GM21528 (cell line): ENCODE results near the gene SLC27A5.
"Not testable (repeated sequence)": the region's sequence is repeated elsewhere in the genome, so short reads cannot be mapped to it uniquely, and the experiment has no call there.

ENCODE experiments used
- ATAC-seq: cut with Tn5 transposase; IDR thresholded peaks from one replicate; pipeline ENCODE4 v1.9.1; 2021; ENCODE audit warnings: mild to moderate bottlenecking, moderate library complexity; ENCODE audit not compliant: unreplicated experiment, low FRiP score

SLC27A5 gene

DNA sequence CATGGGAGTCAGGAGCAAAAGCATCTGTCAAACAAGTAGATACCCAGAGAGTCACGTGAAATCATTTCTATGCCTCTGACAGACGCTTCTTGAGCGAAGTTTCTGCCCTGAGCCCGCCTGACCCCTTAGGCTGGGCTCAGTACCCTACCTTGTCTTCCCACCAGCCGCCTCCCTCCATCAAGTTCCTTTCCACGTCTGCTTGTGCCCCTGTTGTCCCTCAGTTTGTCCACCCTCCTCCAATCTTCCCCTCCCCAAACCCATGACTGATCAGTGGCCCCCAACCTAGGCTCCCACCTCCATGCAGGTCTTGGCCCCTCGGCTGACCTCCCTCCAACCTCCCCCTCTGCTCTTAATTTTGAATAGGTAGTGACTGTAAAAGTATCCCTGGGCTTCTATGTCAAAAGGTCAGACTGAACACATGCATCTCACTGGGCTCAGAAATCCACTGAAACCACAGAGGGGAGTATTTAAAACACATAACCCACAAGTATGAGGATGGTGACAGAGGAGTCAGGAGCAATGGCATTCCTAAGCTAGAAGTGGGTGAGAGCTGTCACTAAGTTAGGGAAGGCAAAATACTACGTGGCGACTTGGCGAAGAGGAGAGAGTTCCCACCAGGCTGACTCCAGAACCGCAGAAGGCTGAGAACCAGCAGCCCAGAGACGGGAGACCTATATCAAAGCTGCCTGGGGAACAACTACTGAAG, 37.3 kb downstream of the SLC27A5 start:
- ATAC-seq = no peak

DNA sequence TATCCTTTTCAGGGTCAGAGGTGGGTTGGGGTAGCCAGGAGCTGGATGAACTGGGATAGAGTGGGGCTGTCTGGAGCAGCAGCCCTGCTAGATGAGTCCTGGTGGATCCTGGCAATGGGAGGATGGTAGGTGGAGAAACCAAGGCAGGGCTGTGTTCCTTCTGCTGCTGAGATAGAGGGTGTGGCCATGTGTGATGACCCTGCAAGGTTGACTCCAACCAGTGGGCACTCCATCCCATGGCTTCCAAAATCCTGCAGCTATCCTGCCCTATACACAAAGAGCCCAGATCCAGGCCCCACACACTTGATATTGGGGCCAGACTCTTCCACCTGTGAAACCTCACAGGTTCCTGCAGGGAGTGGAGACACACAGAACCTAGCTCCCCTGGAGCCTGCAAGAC, 38.0 kb downstream of the SLC27A5 start:
- ATAC-seq = no peak

DNA sequence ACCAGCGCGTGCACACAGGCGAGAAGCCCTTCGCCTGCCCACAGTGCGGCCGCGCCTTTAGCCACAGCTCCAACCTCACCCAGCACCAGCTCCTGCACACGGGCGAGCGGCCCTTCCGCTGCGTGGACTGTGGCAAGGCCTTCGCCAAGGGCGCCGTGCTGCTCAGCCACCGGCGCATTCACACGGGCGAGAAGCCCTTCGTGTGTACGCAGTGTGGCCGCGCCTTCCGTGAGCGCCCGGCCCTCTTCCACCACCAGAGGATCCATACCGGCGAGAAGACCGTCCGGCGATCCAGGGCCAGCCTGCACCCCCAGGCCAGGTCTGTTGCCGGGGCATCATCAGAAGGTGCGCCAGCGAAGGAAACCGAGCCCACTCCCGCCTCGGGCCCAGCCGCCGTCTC, 40.1 kb downstream of the SLC27A5 start:
- no peak for ATAC-seq

- ATAC-seq = not testable (repeated sequence)
Observed at GRCh38 chr19:58470837-58471543, 40.8 kb downstream of the SLC27A5 start.

GRCh38 chr19:58469241-58470013, 42.4 kb downstream of the SLC27A5 start:
- ATAC-seq = no peak

- no peak for ATAC-seq
Observed at GRCh38 chr19:58468216-58468839, 43.5 kb downstream of the SLC27A5 start.

GRCh38 chr19:58466760-58467589, 44.8 kb downstream of the SLC27A5 start, which contains the start of gene ZNF324:
Gene ZNF324, plus strand, starts transcription at chr19:58467080. Its CDS starts 2,106 bp downstream, at chr19:58469186.
- peak; percentile 76 for ATAC-seq

- peak; percentile 4 for ATAC-seq
Observed at GRCh38 chr19:58466089-58466759, 45.6 kb downstream of the SLC27A5 start.

DNA sequence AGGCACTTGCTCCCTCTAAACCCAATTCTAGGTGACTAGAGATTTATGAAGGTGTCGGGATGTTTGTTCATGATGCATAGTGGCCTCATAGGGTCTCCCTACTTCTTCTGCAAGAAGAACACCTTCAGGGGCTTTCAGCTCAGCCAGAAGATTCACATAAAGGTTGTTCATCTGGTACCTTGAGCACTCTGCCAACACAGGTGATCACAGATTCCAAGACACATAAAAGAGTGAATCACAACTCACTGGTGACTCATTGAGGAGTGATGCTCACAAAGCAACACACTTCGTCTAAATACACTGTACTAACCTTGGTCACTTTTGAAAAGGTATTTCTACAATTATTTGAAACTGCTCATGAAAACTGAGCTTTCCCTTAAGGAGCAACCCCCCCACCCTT, 51.8 kb downstream of the SLC27A5 start:
- no peak for ATAC-seq

DNA sequence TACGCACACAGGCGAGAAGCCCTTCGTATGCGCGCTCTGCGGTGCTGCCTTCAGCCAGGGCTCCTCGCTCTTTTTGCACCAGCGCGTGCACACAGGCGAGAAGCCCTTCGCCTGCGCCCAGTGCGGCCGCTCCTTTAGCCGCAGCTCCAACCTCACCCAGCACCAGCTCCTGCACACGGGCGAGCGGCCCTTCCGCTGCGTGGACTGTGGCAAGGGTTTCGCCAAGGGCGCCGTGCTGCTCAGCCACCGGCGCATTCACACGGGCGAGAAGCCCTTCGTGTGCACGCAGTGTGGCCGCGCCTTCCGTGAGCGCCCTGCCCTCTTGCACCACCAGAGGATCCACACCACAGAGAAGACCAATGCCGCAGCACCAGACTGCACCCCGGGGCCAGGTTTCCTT, 55.7 kb downstream of the SLC27A5 start:
- ATAC-seq = no peak

DNA sequence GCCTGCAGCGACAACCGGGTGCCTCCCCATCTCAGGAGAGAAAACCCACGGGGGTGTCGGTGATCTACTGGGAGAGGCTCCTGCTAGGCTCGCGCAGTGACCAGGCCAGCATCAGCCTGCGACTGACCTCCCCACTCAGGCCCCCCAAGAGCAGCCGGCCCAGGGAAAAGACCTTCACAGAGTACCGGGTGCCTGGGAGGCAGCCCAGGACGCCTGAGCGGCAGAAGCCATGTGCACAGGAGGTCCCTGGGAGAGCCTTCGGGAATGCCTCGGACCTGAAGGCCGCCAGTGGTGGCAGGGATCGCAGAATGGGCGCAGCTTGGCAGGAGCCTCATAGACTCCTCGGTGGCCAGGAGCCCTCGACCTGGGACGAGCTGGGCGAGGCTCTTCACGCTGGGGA, 56.5 kb downstream of the SLC27A5 start:
- ATAC-seq = no peak

- ATAC-seq = no peak
Observed at GRCh38 chr19:58453743-58454142, 58.0 kb downstream of the SLC27A5 start.

DNA sequence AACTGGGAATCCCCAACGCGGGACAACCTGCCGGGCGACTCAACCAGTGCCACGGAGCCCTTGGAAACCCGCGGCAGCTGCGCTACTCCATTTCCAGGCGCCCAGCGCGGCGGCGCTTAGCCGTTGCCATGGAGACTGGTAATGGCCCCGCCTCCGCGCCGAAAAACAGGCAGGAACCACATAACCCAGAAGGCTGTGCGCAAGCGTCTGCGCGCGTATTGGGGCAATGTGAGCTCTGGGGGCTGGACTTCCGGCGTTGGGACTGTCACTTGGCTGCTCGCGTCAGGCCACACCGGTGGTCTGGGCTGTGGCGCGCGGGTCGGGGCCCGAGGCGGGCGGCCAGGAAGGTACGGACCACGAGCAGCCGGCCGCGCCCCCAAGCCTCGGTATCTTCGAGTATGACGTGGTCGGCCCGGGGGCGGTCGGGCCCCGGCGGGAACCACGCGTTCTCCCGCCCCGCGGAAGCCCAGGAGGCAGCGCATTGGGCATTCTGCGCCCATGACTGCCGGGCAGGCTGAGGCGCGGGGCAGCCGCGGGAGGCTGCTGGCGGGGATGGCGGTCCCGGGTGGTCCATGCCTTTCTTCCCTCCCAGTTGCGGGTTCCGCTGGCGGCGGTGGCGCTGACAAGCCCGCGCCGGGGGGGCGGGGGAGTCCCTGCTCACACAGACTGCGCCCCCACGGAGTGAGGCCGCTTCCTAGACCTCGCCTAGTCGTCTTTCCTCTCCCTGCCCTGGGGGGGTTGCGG, 60.3 kb downstream of the SLC27A5 start, which contains the start of gene ZNF324B:
Gene ZNF324B, plus strand, starts transcription at position 265 of the 744 bp plus-strand sequence. CDS start 2,080 bp downstream, outside the sequence.
- peak; percentile 87 for ATAC-seq

- ATAC-seq = no peak
Observed at GRCh38 chr19:58450856-58451357, 60.9 kb downstream of the SLC27A5 start.

DNA sequence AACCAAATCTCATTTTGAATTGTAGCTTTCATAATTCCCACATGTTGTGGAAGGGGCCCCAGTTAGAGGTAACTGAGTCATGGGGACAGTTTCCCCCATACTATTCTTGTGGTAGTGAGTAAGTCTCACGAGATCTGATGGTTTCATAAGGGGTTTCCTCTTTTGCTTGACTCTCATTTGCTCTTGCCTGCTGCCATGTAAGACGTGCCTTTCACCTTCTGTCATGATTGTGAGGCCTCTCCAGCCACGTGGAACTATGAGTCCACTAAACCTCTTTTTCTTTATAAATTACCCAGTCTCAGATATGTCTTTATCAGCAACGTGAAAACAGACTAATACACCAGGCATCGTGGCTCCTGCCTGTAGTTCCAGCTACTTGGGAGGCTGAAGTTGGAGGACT, 61.8 kb downstream of the SLC27A5 start:
- not testable (repeated sequence) for ATAC-seq

DNA sequence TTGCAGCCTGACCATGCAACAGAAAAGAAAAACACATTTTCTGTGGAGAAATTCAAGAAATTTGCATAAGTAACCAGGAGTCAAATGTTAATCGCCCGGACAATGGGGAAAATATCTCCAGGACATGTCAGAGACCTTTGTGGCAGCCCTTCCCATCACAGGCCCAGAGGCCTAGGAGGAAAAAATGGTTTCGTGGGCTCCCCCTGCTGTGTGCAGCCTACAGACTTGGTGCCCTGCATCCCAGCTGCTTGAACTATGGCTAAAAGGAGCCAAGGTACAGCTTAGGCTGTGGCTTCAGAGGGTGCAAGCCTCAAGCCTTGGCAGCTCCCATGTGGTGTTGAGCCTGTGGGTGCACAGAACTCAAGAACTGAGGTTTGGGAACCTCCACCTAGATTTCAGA, 62.9 kb downstream of the SLC27A5 start:
- ATAC-seq = not testable (repeated sequence)
